HG02571 (cell line): ENCODE data around the gene ASZ1.
A peak's percentile ranks its signal among the peaks of the same experiment; 100 is the strongest.

Source experiments
- ATAC-seq: cut with Tn5 transposase; IDR thresholded peaks from one replicate; pipeline ENCODE4 v1.9.1; 2021; ENCODE audit warnings: mild to moderate bottlenecking, moderate library complexity; ENCODE audit not compliant: unreplicated experiment

ASZ1 gene

DNA sequence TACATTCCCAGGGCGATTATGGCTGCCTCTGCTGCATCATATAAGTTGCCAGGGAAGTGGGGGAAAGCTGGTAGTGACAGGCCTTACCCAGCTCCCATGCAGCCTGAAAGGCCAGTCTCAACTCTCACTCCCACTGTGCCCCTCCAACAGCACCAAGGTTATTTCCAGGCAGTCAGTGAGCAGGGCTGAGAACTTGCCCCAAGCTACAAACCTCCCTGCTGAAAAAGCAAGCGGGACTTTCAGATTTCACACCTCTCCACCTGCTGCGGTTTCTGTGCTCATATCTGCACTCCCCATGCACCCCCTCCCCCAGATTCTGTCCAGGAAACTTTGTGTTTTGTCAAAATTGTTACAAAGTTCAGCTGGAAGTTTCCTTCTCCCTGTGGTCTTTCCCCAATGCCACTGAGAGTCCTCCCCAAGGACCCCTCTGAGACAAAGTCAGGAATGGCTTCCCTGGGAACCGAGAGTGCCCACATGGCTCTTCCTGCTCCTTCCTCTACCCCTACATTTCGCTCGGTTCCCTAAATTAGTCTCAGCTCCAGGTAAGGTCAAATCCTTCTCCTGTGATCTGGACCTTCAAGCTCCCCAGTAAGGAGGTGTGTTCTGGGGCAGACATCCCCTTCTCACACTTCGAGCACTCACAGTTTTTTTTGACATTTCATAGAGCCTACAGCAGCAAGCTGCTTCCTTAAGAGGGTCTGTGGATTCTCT is 79.2 kb downstream of the ASZ1 start:
- ATAC-seq: peak; percentile 97

DNA sequence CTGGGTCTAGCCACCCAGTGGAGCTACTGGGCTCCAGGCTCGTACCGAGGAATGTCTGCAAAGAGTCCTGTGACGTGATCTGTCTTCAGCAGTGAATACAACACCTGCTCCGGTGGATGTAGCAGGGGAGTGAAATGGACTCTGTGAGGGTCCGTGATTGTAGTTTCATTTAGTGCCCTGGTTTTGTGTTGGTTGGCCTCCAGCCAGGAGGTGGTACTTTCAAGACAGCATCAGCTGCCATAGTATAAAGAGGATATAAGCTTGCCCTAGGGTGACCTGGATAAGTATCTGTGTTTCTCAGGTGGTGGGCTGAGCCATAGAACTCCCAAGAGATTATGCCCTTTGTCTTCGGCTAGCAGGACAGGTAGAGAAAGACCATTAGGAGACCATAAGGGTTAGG is 79.8 kb downstream of the ASZ1 start:
- peak; percentile 13 for ATAC-seq

DNA sequence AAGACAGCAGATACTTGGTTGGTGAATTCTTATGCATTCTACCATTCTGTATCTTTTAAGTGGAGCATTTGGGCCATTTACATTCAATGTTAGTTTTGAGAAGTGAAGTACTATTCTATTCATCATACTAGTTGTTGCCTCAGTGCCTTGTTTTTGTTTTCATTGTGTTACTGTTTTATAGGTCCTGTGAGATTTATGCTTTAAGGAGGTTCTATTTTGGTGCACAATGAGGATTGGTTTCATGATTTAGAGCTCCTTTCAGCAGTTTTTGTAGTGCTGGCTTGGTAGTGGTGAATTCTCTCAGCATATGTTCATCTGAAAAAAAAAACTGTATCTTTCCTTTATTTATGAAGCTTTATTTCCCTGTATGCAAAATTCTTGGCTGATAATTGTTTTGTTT is 81.1 kb downstream of the ASZ1 start:
- no peak for ATAC-seq

DNA sequence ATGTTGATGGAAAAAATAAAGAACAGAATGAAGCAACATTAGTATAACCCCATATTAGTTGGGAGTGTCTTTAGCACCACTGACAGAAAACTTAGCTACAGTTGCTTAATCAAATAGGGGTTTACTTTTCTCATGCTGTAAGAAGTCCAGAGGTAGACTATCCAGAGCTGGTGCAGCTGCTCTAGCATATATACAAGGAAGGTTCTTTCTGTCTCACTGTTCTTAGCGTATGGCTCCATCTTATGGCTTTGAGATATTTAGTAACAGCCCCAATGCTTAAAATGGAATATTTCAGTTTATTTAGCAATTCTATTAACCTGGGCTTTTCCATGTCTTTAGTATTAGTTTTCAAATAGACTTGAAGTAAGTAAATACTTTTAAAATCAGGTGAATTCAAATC is 89.3 kb downstream of the ASZ1 start:
- no peak for ATAC-seq

DNA sequence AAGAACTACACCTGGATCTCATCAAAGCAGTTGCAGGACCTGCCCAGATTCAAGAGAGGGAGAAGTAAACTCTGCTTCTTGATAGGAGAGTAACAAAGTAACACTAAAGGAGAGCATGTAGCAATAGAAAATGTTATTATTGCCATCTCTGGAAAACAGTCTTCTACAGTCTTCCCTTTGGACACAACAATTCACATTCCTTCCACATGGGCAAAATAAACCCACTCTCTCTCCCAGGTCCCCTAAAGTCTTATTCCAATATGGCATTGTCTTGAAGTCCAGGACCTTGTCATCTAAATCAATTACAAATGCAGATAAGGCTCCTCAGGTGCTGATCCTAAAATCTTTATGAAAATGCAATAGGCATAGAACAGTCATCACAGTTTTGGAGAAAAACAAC is 94.1 kb downstream of the ASZ1 start:
- no peak for ATAC-seq

DNA sequence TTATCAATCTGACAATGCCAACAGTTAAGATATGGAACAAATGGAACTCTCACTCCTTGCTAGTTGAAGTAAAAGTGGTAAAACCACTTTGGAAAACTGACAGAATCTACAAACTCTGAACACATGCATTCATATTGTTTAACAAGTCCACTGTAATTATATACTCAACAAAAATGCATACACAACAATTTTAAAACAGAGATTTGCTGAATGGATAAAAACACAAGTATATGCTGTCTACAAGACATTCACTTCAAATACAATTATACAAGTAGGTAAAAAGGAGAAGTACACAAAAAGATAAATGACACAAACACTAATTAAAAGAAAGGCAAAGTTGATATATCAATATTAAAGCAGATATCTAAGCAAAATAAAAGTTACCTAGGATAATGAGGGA is 95.3 kb downstream of the ASZ1 start:
- no peak for ATAC-seq

DNA sequence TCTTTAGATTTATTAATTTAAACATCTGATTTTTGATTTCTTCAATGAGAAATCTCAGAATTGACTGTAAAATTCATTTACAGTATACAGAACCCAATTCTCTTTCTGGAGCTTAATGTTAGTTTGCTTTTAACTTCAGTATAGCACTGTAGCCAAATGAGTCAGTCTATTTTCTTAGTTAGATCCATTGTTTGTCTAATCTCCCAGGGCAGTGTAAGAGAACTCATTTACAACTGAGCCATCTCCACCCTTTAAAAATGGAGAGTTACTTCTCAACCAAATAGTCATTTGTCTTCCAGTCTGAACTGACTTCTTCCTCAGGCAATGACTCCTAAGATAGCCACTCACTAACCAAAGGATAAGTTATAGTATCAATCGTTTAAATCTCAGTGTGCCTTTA is 101.5 kb downstream of the ASZ1 start:
- no peak for ATAC-seq

DNA sequence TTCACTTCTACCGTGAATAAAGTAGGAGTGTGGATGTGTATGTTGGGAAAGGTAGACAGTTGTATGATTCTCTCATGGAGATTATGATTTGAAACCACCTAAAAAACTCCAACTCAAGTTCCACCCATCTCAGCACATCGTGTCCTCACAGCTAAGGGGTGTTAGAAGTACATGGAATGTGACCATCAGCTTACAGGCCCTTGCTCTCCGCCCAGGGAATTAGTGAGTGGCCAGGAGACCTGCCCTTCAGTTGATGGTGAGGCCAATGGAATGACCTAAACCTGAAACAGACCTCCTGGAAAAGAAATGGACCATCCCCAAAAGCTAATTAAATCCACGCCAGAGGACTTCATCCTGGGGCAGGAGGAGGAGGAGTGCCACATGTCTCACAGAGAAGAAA is 102.3 kb downstream of the ASZ1 start:
- no peak for ATAC-seq

DNA sequence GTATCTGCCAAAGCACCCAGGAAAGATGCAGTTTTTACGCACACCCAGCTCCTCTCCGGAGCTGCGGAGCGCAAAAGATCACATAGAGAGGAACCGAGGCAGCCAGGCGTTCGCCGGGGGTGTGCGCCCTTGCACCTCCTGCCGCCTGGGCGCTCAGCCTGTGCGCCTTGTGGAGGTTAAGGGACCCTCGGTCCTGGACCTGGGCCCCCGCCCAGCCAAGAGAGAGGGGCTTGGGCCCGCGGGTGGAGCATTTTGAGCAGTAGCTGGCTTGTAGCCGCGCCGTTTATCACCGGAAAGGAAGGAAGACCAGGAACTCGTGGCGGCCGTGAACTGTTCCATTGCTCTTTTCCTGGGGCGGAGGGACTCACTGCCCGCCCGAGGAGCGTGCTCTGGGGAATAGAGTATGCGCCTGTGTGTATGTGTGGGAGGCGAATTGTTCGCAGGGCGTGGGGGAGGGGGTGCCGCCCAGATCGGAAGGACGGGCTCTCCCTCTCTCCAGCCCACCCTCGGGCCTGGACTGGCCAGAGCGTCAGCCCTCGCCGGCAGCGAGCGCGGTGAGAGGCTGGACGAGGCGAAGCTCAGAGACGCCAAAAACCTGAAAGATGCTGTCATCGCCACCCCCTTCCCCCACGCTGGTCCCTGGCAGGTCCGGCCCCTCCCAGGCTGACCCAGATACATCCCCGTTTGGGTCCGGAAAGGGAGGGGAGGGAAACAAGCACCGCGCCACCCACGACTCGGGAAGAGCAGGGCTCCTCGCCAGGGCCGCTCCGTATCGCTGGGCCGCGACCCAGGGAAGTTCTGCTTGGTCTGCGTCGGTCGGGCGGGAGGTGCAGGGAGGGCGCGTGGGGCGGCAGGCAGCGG is 103.2 kb downstream of the ASZ1 start:
- no peak for ATAC-seq

DNA sequence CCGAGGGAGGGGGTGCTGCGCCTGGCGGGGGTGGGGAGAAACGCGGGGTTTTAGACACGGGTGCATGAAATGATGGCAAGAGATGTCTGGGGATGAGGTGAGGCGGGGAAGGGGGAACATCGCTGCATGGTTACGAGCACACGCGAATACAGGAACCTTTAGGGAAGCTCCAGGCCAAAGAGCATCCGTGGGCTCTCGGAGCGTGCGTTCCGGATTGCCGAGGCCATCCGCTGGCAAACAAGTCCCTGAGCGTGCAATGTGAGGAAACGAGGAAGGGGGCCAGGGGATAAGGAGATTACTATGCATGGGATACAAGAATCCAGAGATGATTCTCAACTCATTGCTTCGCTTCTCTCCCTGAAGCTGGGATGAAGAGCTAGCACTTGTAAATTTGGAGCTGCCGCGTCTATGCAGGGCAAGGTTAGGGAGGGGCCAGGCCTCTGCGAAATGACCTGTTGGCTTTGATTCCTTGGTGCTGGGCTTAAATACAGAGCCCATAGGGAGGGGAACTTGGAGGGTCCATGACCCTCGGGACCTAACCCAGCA is 103.9 kb downstream of the ASZ1 start:
- ATAC-seq: no peak

DNA sequence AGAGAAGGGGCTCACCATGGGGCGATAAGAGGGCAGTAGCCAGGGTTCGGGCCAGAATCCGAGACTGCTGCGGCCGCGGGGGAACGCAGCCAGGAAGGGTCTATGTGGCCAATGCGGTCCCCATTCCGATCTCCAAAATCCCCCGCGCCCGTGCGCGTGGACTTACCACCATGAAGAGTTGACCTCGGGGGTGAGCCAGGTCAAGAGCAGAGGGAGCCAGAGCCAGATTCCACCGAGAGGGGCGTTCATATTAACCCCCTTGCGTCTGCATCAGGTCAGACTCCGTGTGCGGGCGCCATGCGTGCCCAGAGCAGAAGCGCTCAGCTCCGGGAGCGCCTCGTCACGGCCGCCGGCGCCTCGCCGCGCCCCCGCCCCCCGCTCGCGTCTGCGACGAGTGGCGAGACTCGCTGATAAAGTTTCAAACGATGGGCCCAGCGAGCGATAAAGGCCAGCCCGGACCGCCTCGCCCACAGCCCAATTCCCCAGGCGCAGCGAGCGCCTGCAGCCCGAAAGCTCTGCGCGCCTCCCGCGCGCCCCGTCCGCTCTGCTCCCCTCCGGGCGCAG is 104.5 kb downstream of the ASZ1 start, which contains the start of gene WNT2:
Gene WNT2 (minus strand): TSS at position 318 of the 564 bp plus-strand sequence. CDS start 69 bp downstream, at position 249.
- no peak for ATAC-seq

DNA sequence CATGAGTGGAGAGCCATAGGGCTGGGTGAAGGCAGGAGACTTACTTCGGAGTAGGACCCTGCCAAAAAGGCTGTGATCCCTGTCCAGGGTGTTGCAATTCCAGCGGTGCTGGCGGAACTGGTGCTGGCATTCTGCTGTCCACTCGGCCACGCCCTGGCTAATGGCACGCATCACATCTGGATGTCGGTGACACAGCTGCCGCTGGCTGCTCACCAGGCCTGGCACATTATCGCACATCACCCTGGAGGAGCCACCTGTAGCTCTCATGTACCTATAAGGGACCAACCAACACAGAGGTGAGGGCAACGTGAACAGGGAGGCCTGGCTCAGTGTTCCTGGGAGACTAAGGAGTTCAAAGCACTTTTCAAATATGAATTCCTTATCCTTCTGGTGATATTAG is 106.8 kb downstream of the ASZ1 start:
- no peak for ATAC-seq

DNA sequence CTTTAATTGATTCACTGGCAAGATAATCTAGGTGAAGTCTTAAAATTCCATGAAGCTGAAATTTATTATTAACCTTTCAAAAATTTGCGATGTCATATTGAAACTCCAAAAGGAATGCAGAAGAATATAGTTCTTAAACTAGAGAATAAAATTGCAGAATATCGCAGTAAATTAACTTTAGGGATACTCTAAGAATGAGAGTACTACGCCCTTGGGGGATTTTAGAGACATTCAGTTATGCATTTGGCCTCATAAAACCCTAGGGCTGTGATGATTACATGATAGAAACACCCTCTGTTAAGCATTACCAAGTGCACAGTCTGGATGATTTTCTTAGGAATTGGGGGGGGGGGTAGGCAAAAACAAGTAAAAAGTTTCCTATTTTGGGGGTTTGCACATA is 108.1 kb downstream of the ASZ1 start:
- no peak for ATAC-seq

DNA sequence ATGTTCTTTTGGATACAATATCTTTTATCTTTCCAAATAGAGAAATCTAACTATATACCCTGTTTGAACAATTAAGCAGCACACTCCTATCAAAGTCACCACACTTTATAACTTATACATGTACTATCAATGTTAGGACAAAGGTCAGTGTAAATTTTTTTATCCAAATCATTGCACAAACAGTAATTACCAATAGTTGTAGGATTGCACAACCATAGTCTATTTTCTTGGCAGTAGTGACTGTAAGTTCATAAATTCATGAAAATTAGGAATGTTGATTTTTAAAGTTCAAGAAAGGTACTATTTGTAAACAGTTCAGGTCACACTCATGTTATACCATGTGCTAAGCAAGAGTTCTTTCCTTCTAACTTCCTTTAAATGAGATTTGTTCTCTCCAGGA is 113.7 kb downstream of the ASZ1 start:
- no peak for ATAC-seq
